HL-60/S4 treated with retinoic acid at 250 ng/mL for 4 days and 3 days (cell line): Measurements from ENCODE around the gene PLP2.

Experiments
- in situ Hi-C: fragments of 300-500 bp; cut with MboI; formaldehyde crosslinking; loops from 2 replicates; pipeline ENCODE4 v1.7.0; 2022; ENCODE audit warnings: low sequenced_read_pairs

The PLP2 gene

DNA sequence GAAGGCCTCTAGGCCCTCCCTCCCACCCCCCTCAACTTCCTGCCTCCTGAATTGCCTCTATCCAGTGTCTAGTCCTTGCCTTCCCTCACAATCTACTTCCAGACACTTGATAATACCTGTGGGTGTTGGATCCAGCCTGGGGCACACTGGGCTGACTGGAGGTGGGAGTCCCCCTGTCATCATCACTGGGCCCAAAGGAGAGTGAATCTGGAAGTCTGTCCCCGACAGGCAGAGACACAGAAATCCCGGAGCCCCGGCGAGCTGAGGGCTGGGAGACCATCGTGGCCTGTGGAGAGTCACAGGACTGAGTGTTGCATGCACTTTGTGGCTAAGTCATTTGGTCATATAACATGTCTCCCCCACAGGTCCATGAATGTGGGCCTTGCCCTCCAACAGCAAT is 36.7 kb downstream of the PLP2 start:
- in situ Hi-C loops = no loop called here

DNA sequence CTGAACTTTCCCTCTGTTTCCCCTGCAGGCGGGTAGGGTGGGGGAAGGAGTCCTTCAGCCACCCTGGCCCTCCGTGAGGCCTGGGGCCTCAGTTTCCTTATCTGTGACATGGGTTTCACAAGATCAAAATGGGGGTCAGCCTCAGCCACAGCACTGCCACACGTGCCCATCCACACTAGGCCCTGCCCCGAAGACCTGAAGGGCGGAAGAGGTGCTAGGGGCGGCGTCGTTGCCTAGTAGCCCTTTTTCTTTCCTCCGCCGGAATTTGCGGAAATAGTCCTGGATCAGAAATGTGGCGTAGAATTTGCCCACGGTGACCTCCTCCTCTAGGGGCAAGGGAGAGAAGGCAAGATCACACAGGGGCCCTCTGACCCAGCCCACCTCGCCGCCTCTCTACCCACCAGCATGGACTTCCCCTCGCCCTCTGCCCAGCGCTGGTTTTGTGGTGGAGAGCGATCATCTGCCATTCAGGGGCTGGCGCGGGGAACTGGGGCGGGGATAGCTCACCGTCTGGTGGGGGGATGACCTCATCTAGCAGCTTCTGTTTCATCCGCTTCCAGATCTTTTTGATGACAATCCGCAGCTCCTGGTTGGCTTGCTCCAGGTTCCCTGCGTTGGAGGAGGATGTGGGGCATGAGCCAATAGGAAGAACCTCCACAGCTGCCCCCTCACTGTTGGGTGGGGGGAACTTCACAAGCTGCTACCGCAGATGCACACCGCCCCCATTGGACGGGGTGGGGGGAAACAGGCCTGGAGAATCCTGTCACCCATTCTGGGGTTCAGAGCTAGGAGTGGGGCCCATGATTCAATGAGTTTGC is 37.9 kb downstream of the PLP2 start:
- in situ Hi-C loops = no loop called here

DNA sequence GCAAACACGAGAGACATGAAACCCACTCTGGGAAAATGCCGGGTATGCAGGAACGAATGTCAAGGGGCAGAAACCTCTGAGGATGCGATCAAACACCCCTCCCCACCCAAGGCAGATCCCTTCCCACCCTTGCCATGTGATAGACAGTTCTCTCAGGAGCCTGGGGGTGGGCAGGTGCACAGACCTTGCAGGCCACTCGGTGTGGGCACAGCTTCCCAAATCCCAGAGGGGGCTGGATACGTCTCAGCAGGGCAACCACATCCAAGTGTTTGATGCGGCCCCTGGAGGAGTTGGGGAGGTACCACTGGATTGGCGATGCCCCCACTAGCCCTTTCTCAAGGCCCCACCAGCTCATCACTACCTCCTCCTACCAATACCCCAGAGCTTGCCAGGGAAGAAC is 38.7 kb downstream of the PLP2 start:
- in situ Hi-C loops = no loop called here

DNA sequence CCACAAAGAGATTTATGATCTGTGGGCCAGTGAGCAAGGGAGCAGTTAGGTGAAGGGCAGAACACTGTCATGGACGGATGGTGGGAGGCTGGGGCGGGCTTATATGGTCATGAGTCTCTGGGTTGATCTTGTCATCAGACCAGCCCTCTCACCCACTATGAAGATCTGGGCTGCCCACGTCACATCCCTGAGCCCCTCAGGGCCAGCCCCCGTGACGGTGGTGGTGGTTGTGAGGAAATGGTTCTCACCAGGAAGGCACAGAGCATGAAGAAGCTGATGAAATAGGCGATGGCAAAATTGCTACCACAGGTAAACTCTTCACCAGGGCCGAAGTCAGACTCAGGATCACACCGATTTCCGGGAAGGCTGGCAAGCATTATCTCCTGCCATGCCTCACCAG is 39.4 kb downstream of the PLP2 start:
- in situ Hi-C loops = no loop called here

DNA sequence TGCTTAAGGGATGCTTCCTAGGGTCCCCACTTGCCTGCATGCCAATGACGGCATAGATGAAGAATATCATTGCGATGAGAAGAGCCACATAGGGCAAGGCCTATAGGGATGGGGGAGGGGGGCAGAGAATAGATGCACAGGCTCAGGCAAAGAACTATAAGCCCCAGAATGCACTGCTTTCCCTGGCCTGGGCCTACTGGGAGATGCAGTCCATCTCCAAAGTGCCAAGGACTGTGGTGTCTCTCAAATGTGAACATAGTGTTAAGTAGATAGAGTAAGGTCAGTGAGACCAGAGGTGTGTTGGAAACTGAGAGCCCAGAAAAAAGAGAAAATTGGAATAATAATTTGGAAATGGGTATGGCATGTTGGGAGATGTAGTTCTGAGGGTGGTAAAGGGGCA is 40.5 kb downstream of the PLP2 start:
- in situ Hi-C loops = no loop called here

DNA sequence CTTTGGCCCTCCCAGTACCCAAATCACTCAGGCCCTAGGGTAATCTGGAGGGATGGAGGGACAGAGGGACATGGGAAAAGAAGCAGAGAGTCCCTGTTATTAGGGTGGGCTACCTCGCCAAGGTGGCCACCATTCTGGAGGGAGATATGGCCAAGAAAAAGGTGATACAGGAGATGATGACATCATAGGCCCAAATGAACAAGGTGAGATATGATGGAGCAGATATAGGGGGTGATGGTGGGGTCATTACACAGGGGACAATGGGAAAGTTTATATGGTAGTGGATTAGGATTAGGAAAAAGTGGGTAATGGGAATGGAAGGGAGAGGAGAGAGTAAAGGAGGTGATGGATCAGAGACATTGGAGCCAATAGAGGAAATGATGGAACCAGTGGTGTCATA is 41.2 kb downstream of the PLP2 start:
- in situ Hi-C loops = no loop called here

DNA sequence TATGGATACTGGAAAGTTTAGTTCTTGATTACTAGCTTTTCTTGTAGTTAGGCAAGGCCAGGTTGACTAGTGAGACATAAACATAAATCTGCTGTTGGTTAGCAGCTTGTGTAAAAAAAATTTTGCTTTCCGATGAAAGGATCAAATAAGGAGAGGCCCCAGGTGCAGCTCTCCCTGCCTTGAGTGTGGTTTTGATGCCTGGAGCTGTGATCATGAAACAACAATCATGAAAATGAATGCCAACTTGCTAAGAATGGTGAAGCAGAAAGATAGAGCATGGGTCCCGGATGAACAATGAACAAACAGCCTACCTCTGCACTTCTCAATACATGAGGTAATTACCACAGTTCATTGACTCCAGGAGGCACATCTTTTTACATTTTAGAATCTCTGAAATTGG is 42.7 kb downstream of the PLP2 start:
- in situ Hi-C loops = no loop called here

DNA sequence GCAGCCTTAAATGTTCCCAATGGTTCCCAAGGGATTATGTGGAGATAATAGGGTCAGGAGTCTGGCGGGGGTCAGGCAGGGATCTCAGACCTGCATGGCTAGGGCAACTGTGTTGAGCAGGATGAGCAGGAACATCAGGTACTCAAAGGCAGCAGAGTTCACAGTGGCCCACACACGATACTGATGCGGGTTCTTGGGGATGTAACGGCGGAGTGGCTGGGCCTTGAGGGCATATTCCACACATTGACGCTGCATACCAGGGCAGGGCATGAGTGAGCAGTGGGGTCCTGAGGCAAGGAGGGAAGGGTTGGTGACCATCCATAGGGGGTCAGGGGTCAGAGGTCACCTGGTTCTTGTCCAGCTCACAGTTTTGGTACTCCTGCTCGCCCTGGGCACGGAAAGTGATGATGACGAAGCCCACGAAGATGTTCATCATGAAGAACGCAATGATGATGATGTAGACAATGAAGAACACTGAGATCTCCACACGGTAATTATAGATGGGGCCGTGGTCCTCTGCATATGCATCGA is 43.4 kb downstream of the PLP2 start:
- in situ Hi-C loops = no loop called here

DNA sequence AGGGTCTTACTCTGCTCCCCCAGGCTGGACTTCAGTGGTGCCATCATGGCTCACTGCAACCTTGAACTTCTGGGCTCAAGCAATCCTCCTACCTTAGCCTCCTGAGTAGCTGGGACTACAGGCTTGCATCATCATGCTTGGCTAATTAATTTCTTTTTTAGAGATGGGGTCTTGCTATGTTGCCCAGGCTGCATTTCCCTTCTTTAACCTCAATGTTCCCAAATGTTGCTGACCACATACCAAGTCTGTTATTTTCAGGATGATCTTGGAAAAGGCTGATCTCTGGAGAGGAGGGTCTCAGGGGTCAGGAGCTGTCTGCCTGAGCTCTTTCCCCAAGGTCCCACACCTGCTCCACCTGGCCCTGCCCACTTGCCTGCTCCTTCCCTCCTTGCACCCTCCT is 48.4 kb downstream of the PLP2 start:
- in situ Hi-C loops = no loop called here

DNA sequence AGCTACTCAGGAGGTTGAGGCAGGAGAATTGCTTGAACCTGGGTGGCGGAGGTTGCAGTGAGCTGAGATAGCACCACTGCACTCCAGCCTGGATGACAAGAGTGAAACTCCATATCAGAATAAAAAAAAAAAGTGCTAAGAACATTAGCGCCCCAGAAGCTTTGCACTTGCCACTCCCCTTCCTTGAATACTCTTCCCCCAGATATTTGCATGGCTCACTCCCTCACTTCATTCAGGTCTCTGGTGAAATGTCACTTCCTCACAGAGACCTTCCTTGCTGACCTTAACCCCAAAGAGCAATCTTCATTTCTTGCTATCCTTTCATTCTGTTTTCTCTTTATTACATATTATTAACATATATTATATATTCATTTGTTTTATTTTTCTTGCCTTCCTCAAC is 50.2 kb downstream of the PLP2 start:
- in situ Hi-C loops = no loop called here
